Liver (tissue), 3 donors: ENCODE data around the gene PCNX4.

ENCODE experiments used
- ATF3 ChIP-seq: IDR thresholded peaks from 2 replicates; pipeline ENCODE4 v1.6.1; 2016; ENCODE audit warnings: antibody characterized with exemption
- CTCF ChIP-seq: fragments of 150-350 bp; IDR thresholded peaks from 2 replicates; pipeline ENCODE4 v1.5.1; 2017; ENCODE audit warnings: improper control_type of control experiment, low read depth, low read length; ENCODE audit not compliant: missing input control
- FOXA1 ChIP-seq: IDR thresholded peaks from 2 replicates; pipeline ENCODE4 v1.6.1; 2016; ENCODE audit warnings: antibody characterized with exemption
- FOXA2 ChIP-seq: IDR thresholded peaks from 2 replicates; pipeline ENCODE4 v1.6.1; 2016; ENCODE audit warnings: antibody characterized with exemption
- GABPA ChIP-seq, 2 donors: IDR thresholded peaks in 1 of 2; conservative IDR thresholded peaks in 1 of 2; 2 replicates each; pipeline ENCODE4 v1.6.1; 2016; ENCODE audit warnings: antibody characterized with exemption in 2 of 2, mild to moderate bottlenecking in 1 of 2, moderate library complexity in 1 of 2
- HNF4A ChIP-seq, 2 donors: conservative IDR thresholded peaks; 2 replicates each; pipeline ENCODE4 v1.6.1; 2016; ENCODE audit warnings: antibody characterized with exemption in 2 of 2, mild to moderate bottlenecking in 2 of 2
- JUND ChIP-seq, 2 donors: IDR thresholded peaks; 2 replicates each; pipeline ENCODE4 v1.6.1; 2016; ENCODE audit warnings: antibody characterized with exemption in 2 of 2
- MAX ChIP-seq: IDR thresholded peaks from 2 replicates; pipeline ENCODE4 v1.6.1; 2016; ENCODE audit warnings: antibody characterized with exemption
- RAD21 ChIP-seq, 2 donors: IDR thresholded peaks; 2 replicates each; pipeline ENCODE4 v1.6.1; 2016; ENCODE audit warnings: antibody characterized with exemption in 2 of 2, mild to moderate bottlenecking in 2 of 2
- REST ChIP-seq: IDR thresholded peaks from 2 replicates; pipeline ENCODE4 v1.6.1; 2016; ENCODE audit warnings: antibody characterized with exemption, mild to moderate bottlenecking
- RXRA ChIP-seq, 2 donors: IDR thresholded peaks; 2 replicates each; pipeline ENCODE4 v1.6.1; 2017 to 2018; ENCODE audit warnings: antibody characterized with exemption in 2 of 2, mild to moderate bottlenecking in 1 of 2
- TAF1 ChIP-seq: conservative IDR thresholded peaks from 2 replicates; pipeline ENCODE4 v1.6.1; 2016; ENCODE audit warnings: antibody characterized with exemption, mild to moderate bottlenecking
- YY1 ChIP-seq: IDR thresholded peaks from 2 replicates; pipeline ENCODE4 v1.6.1; 2016; ENCODE audit warnings: antibody characterized with exemption, mild to moderate bottlenecking
- ZBTB33 ChIP-seq: IDR thresholded peaks from 2 replicates; pipeline ENCODE4 v1.6.1; 2016; ENCODE audit warnings: antibody characterized with exemption
- donor health status: healthy.
- donor health status: healthy.

- TF ChIP-seq REST (no peak), MAX (no peak), CTCF (no peak), FOXA1 (no peak), YY1 (no peak), JUND (IDR thresholded peaks at IDR 0.05) (no peak), TAF1 (no peak), ATF3 (no peak), RAD21 (IDR thresholded peaks at IDR 0.05) (no peak), HNF4A (conservative IDR thresholded peaks at IDR 0.05) (no peak), FOXA2 (no peak), GABPA (IDR thresholded peaks at IDR 0.05 in 1 of 2, conservative IDR thresholded peaks at IDR 0.05 in 1 of 2) (no peak), ZBTB33 (no peak), RXRA (IDR thresholded peaks at IDR 0.05) (no peak)
Observed at GRCh38 chr14:60107477-60107876, 15.8 kb downstream of the PCNX4 start.
